NCI-H2196 (cell line): Measurements from ENCODE around the gene ZNF317.
A peak's percentile ranks its signal among the peaks of the same experiment; 100 is the strongest.
"Not testable (repeated sequence)": the region's sequence is repeated elsewhere in the genome, so short reads cannot be mapped to it uniquely, and the experiment has no call there.

Source experiments
- DNase-seq: peaks from one replicate; lab custom pipeline; 2025; ENCODE audit not compliant: unreplicated experiment; lab: John Stamatoyannopoulos, UW

Gene ZNF317

GRCh38 chr19:9171393-9171991, 31.3 kb downstream of the ZNF317 start:
- no peak for DNase-seq

GRCh38 chr19:9175326-9175725, 35.1 kb downstream of the ZNF317 start:
- DNase-seq = no peak

- DNase-seq = no peak
Measured at GRCh38 chr19:9178901-9179300, 38.7 kb downstream of the ZNF317 start, which contains the start of gene OR7D2. Gene OR7D2 (plus strand): TSS chr19:9178979. CDS start chr19:9185782, 6,803 bp downstream.

- DNase-seq = no peak
Measured at GRCh38 chr19:9183000-9183399, 42.8 kb downstream of the ZNF317 start.

- DNase-seq = no peak
Measured at GRCh38 chr19:9187191-9187590, 47.0 kb downstream of the ZNF317 start.

GRCh38 chr19:9189535-9189934, 49.3 kb downstream of the ZNF317 start:
- no peak for DNase-seq

- DNase-seq = not testable (repeated sequence)
Measured at GRCh38 chr19:9198044-9198443, 57.8 kb downstream of the ZNF317 start.

- DNase-seq = peak; percentile 68
Measured at GRCh38 chr19:9205501-9206113, 65.4 kb downstream of the ZNF317 start.
